Measurements from ENCODE around the gene S1PR5. TPM values are rescaled to one million over a fixed set of nuclear protein-coding genes. Genes with fewer than 3 reads are reported as not detected.

S1PR5 gene
- total and polyA plus RNA-seq, 9 of the 15 experiments (the other 6 are each of a cell fraction or from before 2014, with no cell fraction given): 0.03 to 0.54 (median 0.35) TPM; not detected in 4

- TF ChIP-seq ZNF318 (IDR thresholded peaks at IDR 0.05; ENCODE audit: borderline replicate concordance in 1 of 2, low read depth in 1 of 2) (no peak), SIN3A (IDR thresholded peaks at IDR 0.05; ENCODE audit: borderline replicate concordance in 2 of 2, control insufficient read depth in 1 of 2, low read depth in 2 of 2, low read length in 2 of 2) (peak; percentile 26 to 64; a peak in 2 of 4 replicates), ETS2 (tag; IDR thresholded peaks at IDR 0.05; ENCODE audit: borderline replicate concordance, poor library complexity, severe bottlenecking) (no peak), MXI1 (IDR thresholded peaks at IDR 0.05; ENCODE audit: low read depth, low read length) (peak; percentile 58), RAD51 (IDR thresholded peaks at IDR 0.05; ENCODE audit: borderline replicate concordance, low read depth) (peak; percentile 24; the same call in 1 of the 2 replicates), KAT2B (IDR thresholded peaks at IDR 0.05; ENCODE audit: low read depth, low read length) (no peak), PKNOX1 (IDR thresholded peaks at IDR 0.05) (peak; percentile 14; the same call in 1 of the 2 replicates), CHD1 (IDR thresholded peaks at IDR 0.05; ENCODE audit: low read length) (peak; percentile 3), ZBTB26 (CRISPR knock-in tag; IDR thresholded peaks at IDR 0.05) (peak; percentile 65; the same call in 1 of the 2 replicates), MAX (CRISPR knock-in tag; IDR thresholded peaks at IDR 0.05) (peak; percentile 27; the same call in 1 of the 2 replicates), CTCF (IDR thresholded peaks at IDR 0.05 in 2 of 3, conservative IDR thresholded peaks at IDR 0.05 in 1 of 3; ENCODE audit: insufficient read depth in 2 of 3, low read depth in 1 of 3, low read length in 3 of 3) (peak; percentile 52 to 58 (median 52); a peak in 5 of 6 replicates), RUNX1 (IDR thresholded peaks at IDR 0.05; ENCODE audit: low read depth) (0 out of 2 replicates have a peak, but pooled peaks have one; percentile 31)
Measured at GRCh38 chr19:10565028-10565566, 47.9 kb upstream of the S1PR5 start (continued).

All from K562 (cell line).